NCI-H1417 (cell line): ENCODE results near the gene FAM163B.
A peak's percentile ranks its signal among the peaks of the same experiment; 100 is the strongest.

Experiments used
- DNase-seq, 3 experiments: peaks; one replicate each; lab custom pipeline; 2025; lab: John Stamatoyannopoulos, UW

FAM163B gene

GRCh38 chr9:133599470-133600173, 9.6 kb downstream of the FAM163B start:
- no peak for DNase-seq

- DNase-seq: no peak
These were observed 10.2 kb downstream of the FAM163B start for GRCh38 chr9:133598978-133599377.

GRCh38 chr9:133597316-133597957, 11.8 kb downstream of the FAM163B start:
- DNase-seq: peak in 2 of 3 experiments; percentile 19 to 58

- no peak for DNase-seq
These were observed 13.3 kb downstream of the FAM163B start for GRCh38 chr9:133595910-133596309.

GRCh38 chr9:133594310-133594709, 14.9 kb downstream of the FAM163B start:
- DNase-seq: no peak

GRCh38 chr9:133593587-133594253, 15.5 kb downstream of the FAM163B start:
- DNase-seq: no peak

- DNase-seq: no peak
These were observed 16.3 kb downstream of the FAM163B start for GRCh38 chr9:133592731-133593409.

GRCh38 chr9:133591985-133592384, 17.2 kb downstream of the FAM163B start:
- DNase-seq: no peak

GRCh38 chr9:133591116-133591910, 17.9 kb downstream of the FAM163B start:
- DNase-seq: peak in 2 of 3 experiments; percentile 66 to 83

- no peak for DNase-seq
These were observed 18.8 kb downstream of the FAM163B start for GRCh38 chr9:133590231-133590855.

- no peak for DNase-seq
These were observed 19.5 kb downstream of the FAM163B start for GRCh38 chr9:133589454-133590227.

- no peak for DNase-seq
These were observed 21.7 kb downstream of the FAM163B start for GRCh38 chr9:133587466-133587865.

- DNase-seq: no peak
These were observed 22.1 kb downstream of the FAM163B start for GRCh38 chr9:133587051-133587450.

GRCh38 chr9:133585481-133586351, 23.5 kb downstream of the FAM163B start:
- peak; percentile 21 to 79 (median 77) for DNase-seq

- peak; percentile 85 to 98 (median 96) for DNase-seq
These were observed 24.4 kb downstream of the FAM163B start for GRCh38 chr9:133584559-133585476.

GRCh38 chr9:133584167-133584558, 25.0 kb downstream of the FAM163B start:
- DNase-seq: no peak

GRCh38 chr9:133583586-133583985, 25.6 kb downstream of the FAM163B start:
- DNase-seq: peak; percentile 55 to 63 (median 56)

GRCh38 chr9:133583111-133583510, 26.1 kb downstream of the FAM163B start:
- no peak for DNase-seq
